ENCODE results near the gene CHMP4B.

The CHMP4B gene

GRCh38 chr20:33812908-33813462 lies 1.8 kb downstream of the CHMP4B start:
- in situ Hi-C loops (cut with MboI; ENCODE audit: low sequenced_read_pairs, unreplicated experiment) = no loop called here
- DNase-seq (ENCODE audit: low spot score) = no peak
- TF ChIP-seq CTCF (IDR thresholded peaks at IDR 0.05; ENCODE audit: borderline replicate concordance, control extremely low read depth, extremely low read depth, insufficient read depth, missing control alignments) = no peak

GRCh38 chr20:33814238-33814712 lies 3.1 kb downstream of the CHMP4B start:
- in situ Hi-C loops (cut with MboI; ENCODE audit: low sequenced_read_pairs, unreplicated experiment) = no loop called here
- DNase-seq (ENCODE audit: low spot score) = no peak
- TF ChIP-seq CTCF (IDR thresholded peaks at IDR 0.05; ENCODE audit: borderline replicate concordance, control extremely low read depth, extremely low read depth, insufficient read depth, missing control alignments) = no peak

- in situ Hi-C loops (cut with MboI; ENCODE audit: low sequenced_read_pairs, unreplicated experiment) = no loop called here
- no peak for TF ChIP-seq CTCF (IDR thresholded peaks at IDR 0.05; ENCODE audit: borderline replicate concordance, control extremely low read depth, extremely low read depth, insufficient read depth, missing control alignments)
Measured at GRCh38 chr20:33815671-33816070, 4.5 kb downstream of the CHMP4B start.

GRCh38 chr20:33816191-33816590 lies 5.0 kb downstream of the CHMP4B start:
- TF ChIP-seq CTCF (IDR thresholded peaks at IDR 0.05; ENCODE audit: borderline replicate concordance, control extremely low read depth, extremely low read depth, insufficient read depth, missing control alignments) = no peak
- in situ Hi-C loops (cut with MboI; ENCODE audit: low sequenced_read_pairs, unreplicated experiment) = no loop called here
- no peak for DNase-seq (ENCODE audit: low spot score)

More at GRCh38 chr20:33815671-33816070, 4.5 kb downstream of the CHMP4B start:
- DNase-seq (ENCODE audit: low spot score) = no peak

GRCh38 chr20:33817411-33817810 lies 6.3 kb downstream of the CHMP4B start:
- in situ Hi-C loops (cut with MboI; ENCODE audit: low sequenced_read_pairs, unreplicated experiment) = no loop called here
- DNase-seq (ENCODE audit: low spot score) = no peak
- no peak for TF ChIP-seq CTCF (IDR thresholded peaks at IDR 0.05; ENCODE audit: borderline replicate concordance, control extremely low read depth, extremely low read depth, insufficient read depth, missing control alignments)

- TF ChIP-seq CTCF (IDR thresholded peaks at IDR 0.05; ENCODE audit: borderline replicate concordance, control extremely low read depth, extremely low read depth, insufficient read depth, missing control alignments) = no peak
- DNase-seq (ENCODE audit: low spot score) = no peak
- in situ Hi-C loops (cut with MboI; ENCODE audit: low sequenced_read_pairs, unreplicated experiment) = no loop called here
Measured at GRCh38 chr20:33819456-33819855, 8.3 kb downstream of the CHMP4B start.
